Panc1 (cell line): ENCODE data around the gene AOAH. TPM values are rescaled to one million over a fixed set of nuclear protein-coding genes. Genes with fewer than 3 reads are reported as not detected.

Source experiments
- ATAC-seq: fragments of 200-7000 bp; cut with Tn5 transposase; 2 replicates; pipeline ENCODE4 v1.9.1; 2020; ENCODE audit warnings: mild to moderate bottlenecking, moderate library complexity
- BruUV-seq: library from RNA; stranded (reverse); fragments of 400-500 nt; replicated peaks from 2 replicates; lab custom pipeline; 2021; lab: Mats Ljungman, UMichigan
- CTCF ChIA-PET: fragments of 300-600 bp; sonication (Branson Sonifier 250); formaldehyde crosslinking; loops from one replicate; lab custom pipeline; 2022; ENCODE audit warnings: antibody characterized with exemption; lab: Charles Lee
- POLR2A ChIA-PET: fragments of 300-600 bp; sonication (Branson Sonifier 250); formaldehyde crosslinking; loops from one replicate; lab custom pipeline; 2022; ENCODE audit warnings: antibody characterized with exemption; lab: Charles Lee
- DNase-seq: peaks from one replicate; pipeline ENCODE4 v3.0.0-alpha.2; 2010; ENCODE audit warnings: low read depth, low spot score
- H3K27ac ChIP-seq: 2 replicates; pipeline ENCODE4 v1.5.1; 2011; ENCODE audit warnings: mild to moderate bottlenecking, low read length, inconsistent platforms
- H3K27me3 ChIP-seq: fragments of 200-500 bp; sonication (Bioruptor generic); 2 replicates; pipeline ENCODE4 v1.6.0; 2014; ENCODE audit warnings: low read length, inconsistent platforms; ENCODE audit not compliant: control insufficient read depth, insufficient read depth
- H3K36me3 ChIP-seq: fragments of 200-500 bp; sonication (Bioruptor generic); 2 replicates; pipeline ENCODE4 v1.5.1; 2014; ENCODE audit warnings: inconsistent platforms, mild to moderate bottlenecking, low read length, moderate library complexity; ENCODE audit not compliant: control insufficient read depth, insufficient read depth
- H3K4me1 ChIP-seq: 2 replicates; pipeline ENCODE4 v1.5.1; 2011; ENCODE audit warnings: inconsistent platforms, mild to moderate bottlenecking, low read length, moderate library complexity; ENCODE audit not compliant: control insufficient read depth, insufficient read depth
- H3K4me3 ChIP-seq, 2 experiments: 2 replicates each; pipeline ENCODE4 v1.5.1; 2011 to 2012; ENCODE audit warnings: low read depth in 2 of 2, low read length in 2 of 2, mild to moderate bottlenecking in 2 of 2, inconsistent platforms in 1 of 2, moderate library complexity in 1 of 2
- H3K9me3 ChIP-seq: fragments of 200-500 bp; sonication (Bioruptor generic); 2 replicates; pipeline ENCODE4 v1.5.1; 2014; ENCODE audit warnings: low read depth, mild to moderate bottlenecking, inconsistent platforms, low read length, moderate library complexity; ENCODE audit not compliant: control insufficient read depth, insufficient read depth
- POLR2AphosphoS5 ChIP-seq: IDR thresholded peaks from 2 replicates; pipeline ENCODE4 v1.6.1; 2012; ENCODE audit warnings: mild to moderate bottlenecking, low read depth, low read length, moderate library complexity
- SIN3A ChIP-seq: IDR thresholded peaks from 2 replicates; pipeline ENCODE4 v1.6.1; 2012; ENCODE audit warnings: low read depth, mild to moderate bottlenecking, low read length, moderate library complexity, borderline replicate concordance; ENCODE audit not compliant: insufficient read depth
- TCF7L2 ChIP-seq: IDR thresholded peaks from 2 replicates; pipeline ENCODE4 v1.6.1; 2011; ENCODE audit warnings: mild to moderate bottlenecking, low read depth, low read length, inconsistent platforms
- in situ Hi-C: cut with HindIII; loops from 2 replicates; pipeline ENCODE4 v1.10.0; 2016; ENCODE audit warnings: low sequenced_read_pairs, low pct_unique_long_range_greater_than_20kb
- intact Hi-C: fragments of 100-400 bp; cut with micrococcal nuclease; formaldehyde crosslinking; loops from one replicate; pipeline ENCODE4 v1.10.0; 2022; ENCODE audit not compliant: unreplicated experiment
- total RNA-seq: library from RNA; stranded (reverse); gene quantifications from one replicate; pipeline ENCODE4 v1.2.1, GENCODE V29; 2021; ENCODE audit not compliant: unreplicated experiment
- TF ChIP-seq, protein P1 (sequence below), 2 experiments: IDR thresholded peaks; 2 replicates each; pipeline ENCODE4 v1.6.1; 2011 to 2012; ENCODE audit warnings: low read depth in 2 of 2, control low read depth in 1 of 2, low read length in 1 of 2, mild to moderate bottlenecking in 1 of 2, moderate library complexity in 1 of 2; ENCODE audit not compliant: insufficient read depth in 1 of 2
- TF ChIP-seq, protein P2 (sequence below): fragments of 450-650 bp; IDR thresholded peaks from 2 replicates; pipeline ENCODE4 v1.5.1; 2017; ENCODE audit warnings: mild to moderate bottlenecking

The AOAH gene
- total RNA-seq, 1 experiment from 2014 or later, result 0.31 TPM

DNA sequence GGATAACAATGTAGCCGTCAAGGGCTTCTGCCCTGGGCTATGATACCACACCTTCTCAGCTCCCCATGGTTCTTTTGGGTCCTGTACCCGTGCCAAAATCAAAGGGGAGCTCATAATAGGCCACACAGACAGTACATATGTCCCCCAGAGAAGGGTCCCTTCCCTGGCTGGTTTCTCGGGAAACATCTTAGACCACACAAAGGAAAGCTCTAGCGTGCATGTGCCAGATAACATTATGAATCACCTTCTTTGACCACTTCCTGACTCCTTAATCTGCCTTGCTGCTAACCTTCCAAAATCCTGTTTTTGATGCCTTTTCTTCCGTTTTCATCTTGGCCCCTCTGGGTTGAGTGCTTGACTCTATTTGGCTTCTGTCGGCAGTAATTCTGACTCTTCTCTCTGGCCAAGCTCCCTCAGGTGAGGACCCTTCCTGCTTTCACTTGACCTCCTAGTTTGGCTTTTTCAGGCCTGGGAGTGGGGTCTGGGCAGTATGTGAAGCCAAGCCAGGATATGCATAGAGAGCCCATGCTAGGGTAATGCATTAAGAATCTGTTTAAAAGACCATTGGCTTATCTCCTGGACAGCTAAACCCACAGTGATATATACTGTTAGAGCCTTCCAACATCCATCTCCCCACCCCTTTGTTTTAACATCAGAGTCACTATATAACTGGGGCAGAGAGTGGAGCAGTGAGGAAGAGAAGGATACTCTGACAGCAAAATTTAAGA, 249.8 kb downstream of the AOAH start:
- Histone ChIP-seq H3K36me3 (no peaks in the 10 kb centered on the region), H3K9me3 (no peaks in the 10 kb centered on the region), H3K27ac (no peak overlapping the region), H3K4me1 (no peaks in the 10 kb centered on the region), H3K27me3 (no peaks in the 10 kb centered on the region), H3K4me3 (no peak overlapping the region)
- in situ Hi-C loops (loop anchor here (25.0 kb wide), 1 partner anchor 713 kb away; no protein-coding TSS in a partner anchor), intact Hi-C loops (loop anchor here (5.0 kb wide), 1 partner anchor 708 kb away; no protein-coding TSS in a partner anchor)
- no peak for DNase-seq
- no peak; the same call in 1 of the 2 replicates for ATAC-seq
- no peak for TF ChIP-seq POLR2AphosphoS5
- TF ChIP-seq, protein P1, sequence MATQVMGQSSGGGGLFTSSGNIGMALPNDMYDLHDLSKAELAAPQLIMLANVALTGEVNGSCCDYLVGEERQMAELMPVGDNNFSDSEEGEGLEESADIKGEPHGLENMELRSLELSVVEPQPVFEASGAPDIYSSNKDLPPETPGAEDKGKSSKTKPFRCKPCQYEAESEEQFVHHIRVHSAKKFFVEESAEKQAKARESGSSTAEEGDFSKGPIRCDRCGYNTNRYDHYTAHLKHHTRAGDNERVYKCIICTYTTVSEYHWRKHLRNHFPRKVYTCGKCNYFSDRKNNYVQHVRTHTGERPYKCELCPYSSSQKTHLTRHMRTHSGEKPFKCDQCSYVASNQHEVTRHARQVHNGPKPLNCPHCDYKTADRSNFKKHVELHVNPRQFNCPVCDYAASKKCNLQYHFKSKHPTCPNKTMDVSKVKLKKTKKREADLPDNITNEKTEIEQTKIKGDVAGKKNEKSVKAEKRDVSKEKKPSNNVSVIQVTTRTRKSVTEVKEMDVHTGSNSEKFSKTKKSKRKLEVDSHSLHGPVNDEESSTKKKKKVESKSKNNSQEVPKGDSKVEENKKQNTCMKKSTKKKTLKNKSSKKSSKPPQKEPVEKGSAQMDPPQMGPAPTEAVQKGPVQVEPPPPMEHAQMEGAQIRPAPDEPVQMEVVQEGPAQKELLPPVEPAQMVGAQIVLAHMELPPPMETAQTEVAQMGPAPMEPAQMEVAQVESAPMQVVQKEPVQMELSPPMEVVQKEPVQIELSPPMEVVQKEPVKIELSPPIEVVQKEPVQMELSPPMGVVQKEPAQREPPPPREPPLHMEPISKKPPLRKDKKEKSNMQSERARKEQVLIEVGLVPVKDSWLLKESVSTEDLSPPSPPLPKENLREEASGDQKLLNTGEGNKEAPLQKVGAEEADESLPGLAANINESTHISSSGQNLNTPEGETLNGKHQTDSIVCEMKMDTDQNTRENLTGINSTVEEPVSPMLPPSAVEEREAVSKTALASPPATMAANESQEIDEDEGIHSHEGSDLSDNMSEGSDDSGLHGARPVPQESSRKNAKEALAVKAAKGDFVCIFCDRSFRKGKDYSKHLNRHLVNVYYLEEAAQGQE (IDR thresholded peaks at IDR 0.05; ENCODE audit: insufficient read depth in 1 of 2, low read depth in 2 of 2, low read length in 1 of 2), result no peak
- no peak for TF ChIP-seq SIN3A
- TF ChIP-seq TCF7L2, result no peak
- TF ChIP-seq, protein P2, sequence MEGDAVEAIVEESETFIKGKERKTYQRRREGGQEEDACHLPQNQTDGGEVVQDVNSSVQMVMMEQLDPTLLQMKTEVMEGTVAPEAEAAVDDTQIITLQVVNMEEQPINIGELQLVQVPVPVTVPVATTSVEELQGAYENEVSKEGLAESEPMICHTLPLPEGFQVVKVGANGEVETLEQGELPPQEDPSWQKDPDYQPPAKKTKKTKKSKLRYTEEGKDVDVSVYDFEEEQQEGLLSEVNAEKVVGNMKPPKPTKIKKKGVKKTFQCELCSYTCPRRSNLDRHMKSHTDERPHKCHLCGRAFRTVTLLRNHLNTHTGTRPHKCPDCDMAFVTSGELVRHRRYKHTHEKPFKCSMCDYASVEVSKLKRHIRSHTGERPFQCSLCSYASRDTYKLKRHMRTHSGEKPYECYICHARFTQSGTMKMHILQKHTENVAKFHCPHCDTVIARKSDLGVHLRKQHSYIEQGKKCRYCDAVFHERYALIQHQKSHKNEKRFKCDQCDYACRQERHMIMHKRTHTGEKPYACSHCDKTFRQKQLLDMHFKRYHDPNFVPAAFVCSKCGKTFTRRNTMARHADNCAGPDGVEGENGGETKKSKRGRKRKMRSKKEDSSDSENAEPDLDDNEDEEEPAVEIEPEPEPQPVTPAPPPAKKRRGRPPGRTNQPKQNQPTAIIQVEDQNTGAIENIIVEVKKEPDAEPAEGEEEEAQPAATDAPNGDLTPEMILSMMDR, result no peak
- ChIA-PET POLR2A (no interaction called here), CTCF (interaction anchor here (0.9 to 1.0 kb wide), 2 partner anchors 13 to 708 kb away, joined by 3 to 4 read pairs; no protein-coding TSS in a partner anchor)
- no TSS peak for BruUV-seq

DNA sequence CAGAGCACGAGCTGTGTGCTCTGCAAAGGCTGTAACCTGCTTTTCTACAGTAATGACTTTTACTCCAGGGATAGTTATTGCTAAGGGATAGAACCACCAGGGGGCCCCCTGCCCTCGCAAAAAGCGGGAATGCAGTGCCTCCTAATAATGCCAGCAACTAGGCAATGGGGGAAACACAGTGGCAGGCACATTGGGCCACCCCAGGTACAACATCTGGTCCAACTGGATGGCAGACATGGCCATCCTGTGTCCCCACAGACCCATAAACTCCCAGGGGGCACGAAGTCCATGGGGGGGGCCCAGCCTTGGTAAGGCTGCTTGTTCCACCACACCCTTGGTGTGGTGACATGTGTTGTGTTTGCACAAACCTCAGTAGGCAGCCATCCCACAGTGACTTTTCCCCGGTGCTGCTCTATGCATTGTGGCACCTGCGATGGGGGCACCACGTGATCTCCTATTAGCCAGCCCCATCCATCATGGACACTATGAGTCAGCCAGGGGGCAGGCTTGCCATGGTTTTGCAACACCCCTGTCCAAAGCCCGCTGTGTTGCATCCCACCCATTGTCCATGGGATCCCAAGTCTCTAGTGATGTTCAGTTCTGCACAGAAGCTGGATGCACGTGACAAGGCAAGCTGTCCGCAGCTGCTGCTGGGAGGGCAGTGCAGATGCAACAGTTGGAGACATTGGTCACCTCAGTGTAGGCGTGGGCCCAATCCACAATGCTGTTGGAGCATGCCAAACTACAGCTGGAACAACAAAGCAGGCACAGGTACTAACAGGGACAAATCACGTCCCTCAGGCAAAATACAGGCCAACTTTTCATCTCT, 250.6 kb downstream of the AOAH start:
- TF ChIP-seq, protein P2, result peak; percentile 88
- TF ChIP-seq SIN3A, result no peak
- ATAC-seq (peak; percentile 86), DNase-seq (no peak)
- in situ Hi-C loops, result no loop called here
- H3K4me1 ChIP-seq, result no peaks in the 10 kb centered on the region
- intact Hi-C loops, result loop anchor here (1.0 to 5.0 kb wide), 2 partner anchors 709 to 728 kb away; no protein-coding TSS in a partner anchor
- no TSS peak for BruUV-seq
- H3K4me3 ChIP-seq, result no peak overlapping the region
- H3K27ac ChIP-seq, result no peak overlapping the region
- H3K9me3 ChIP-seq, result no peaks in the 10 kb centered on the region
- no peaks in the 10 kb centered on the region for H3K27me3 ChIP-seq
- ChIA-PET CTCF (interaction anchor here (0.9 to 1.3 kb wide), 2 partner anchors 14 to 708 kb away, joined by 3 to 6 read pairs; no protein-coding TSS in a partner anchor), POLR2A (no interaction called here)
- no peaks in the 10 kb centered on the region for H3K36me3 ChIP-seq
